GM18498 (cell line): ENCODE data around the gene SLC6A12.

Experiments used
- ATAC-seq: cut with Tn5 transposase; IDR thresholded peaks from one replicate; pipeline ENCODE4 v1.9.1; 2021; ENCODE audit warnings: mild to moderate bottlenecking, moderate library complexity; ENCODE audit not compliant: unreplicated experiment

The SLC6A12 gene

GRCh38 chr12:145369-145960 is 68.5 kb downstream of the SLC6A12 start:
- ATAC-seq, result no peak

GRCh38 chr12:144650-145284 is 69.2 kb downstream of the SLC6A12 start:
- ATAC-seq, result no peak

GRCh38 chr12:143964-144649 is 69.8 kb downstream of the SLC6A12 start:
- ATAC-seq, result no peak

- ATAC-seq, result no peak
Measured at GRCh38 chr12:140162-140561, 73.8 kb downstream of the SLC6A12 start.
